H9 (cell line): Measurements from ENCODE around the gene GOLT1A. TPM values are rescaled to one million over a fixed set of nuclear protein-coding genes. Genes with fewer than 3 reads are reported as not detected.
A peak's percentile ranks its signal among the peaks of the same experiment; 100 is the strongest.

Source experiments
- DNase-seq: peaks from one replicate; pipeline ENCODE4 v3.0.0-alpha.2; 2017
- H2AFZ ChIP-seq: one replicate; pipeline ENCODE4 v1.6.1; 2013; ENCODE audit warnings: mild to moderate bottlenecking, low read length, control low read depth, moderate library complexity
- H2AK5ac ChIP-seq: 2 replicates; pipeline ENCODE4 v1.6.1; 2013; ENCODE audit warnings: low read length, control low read depth, mixed read lengths; ENCODE audit not compliant: insufficient read length
- H2BK120ac ChIP-seq: one replicate; pipeline ENCODE4 v1.6.1; 2013; ENCODE audit warnings: low read depth, mild to moderate bottlenecking, low read length, control low read depth, inconsistent platforms; ENCODE audit not compliant: poor library complexity, severe bottlenecking
- H2BK12ac ChIP-seq: 2 replicates; pipeline ENCODE4 v1.6.1; 2013; ENCODE audit warnings: low read length, control low read depth, mixed read lengths, low read depth; ENCODE audit not compliant: insufficient read length
- H2BK15ac ChIP-seq: 2 replicates; pipeline ENCODE4 v1.6.1; 2013; ENCODE audit warnings: low read depth, low read length, control low read depth
- H2BK20ac ChIP-seq: one replicate; pipeline ENCODE4 v1.6.1; 2013; ENCODE audit warnings: low read depth, mild to moderate bottlenecking, low read length, control low read depth, inconsistent platforms; ENCODE audit not compliant: poor library complexity, severe bottlenecking
- H2BK5ac ChIP-seq: 2 replicates; pipeline ENCODE4 v1.6.1; 2013; ENCODE audit warnings: low read length, control low read depth, mixed read lengths; ENCODE audit not compliant: insufficient read length
- H3K14ac ChIP-seq: 2 replicates; pipeline ENCODE4 v1.6.1; 2013; ENCODE audit warnings: low read length, control low read depth; ENCODE audit not compliant: insufficient read depth
- H3K18ac ChIP-seq: 2 replicates; pipeline ENCODE4 v1.6.1; 2013; ENCODE audit warnings: low read depth, mild to moderate bottlenecking, mixed read lengths, low read length, control low read depth; ENCODE audit not compliant: insufficient read length
- H3K23ac ChIP-seq: 2 replicates; pipeline ENCODE4 v1.6.1; 2013; ENCODE audit warnings: low read length, control low read depth, mixed read lengths, low read depth; ENCODE audit not compliant: insufficient read length
- H3K23me2 ChIP-seq: 2 replicates; pipeline ENCODE4 v1.6.1; 2013; ENCODE audit warnings: low read depth, mild to moderate bottlenecking, mixed read lengths, low read length, control low read depth; ENCODE audit not compliant: insufficient read length, poor library complexity, severe bottlenecking
- H3K27ac ChIP-seq: 2 replicates; pipeline ENCODE4 v1.5.1; 2013; ENCODE audit warnings: low read length, control low read depth, mixed read lengths, low read depth; ENCODE audit not compliant: insufficient read length
- H3K27me3 ChIP-seq: 2 replicates; pipeline ENCODE4 v1.6.1; 2013; ENCODE audit warnings: low read length, control low read depth, inconsistent platforms; ENCODE audit not compliant: insufficient read depth
- H3K4ac ChIP-seq: 2 replicates; pipeline ENCODE4 v1.6.1; 2013; ENCODE audit warnings: low read depth, mild to moderate bottlenecking, control low read depth, inconsistent platforms, low read length, moderate library complexity
- H3K4me1 ChIP-seq: 2 replicates; pipeline ENCODE4 v1.6.1; 2013; ENCODE audit warnings: low read length, control low read depth, inconsistent platforms; ENCODE audit not compliant: insufficient read depth
- H3K4me2 ChIP-seq: 2 replicates; pipeline ENCODE4 v1.6.1; 2013; ENCODE audit warnings: low read length, control low read depth, mixed read lengths; ENCODE audit not compliant: insufficient read length, insufficient read depth
- H3K56ac ChIP-seq: 2 replicates; pipeline ENCODE4 v1.6.1; 2013; ENCODE audit warnings: low read depth, mild to moderate bottlenecking, mixed read lengths, low read length, control low read depth; ENCODE audit not compliant: insufficient read length
- H3K79me1 ChIP-seq: 2 replicates; pipeline ENCODE4 v1.6.1; 2013; ENCODE audit warnings: low read depth, mild to moderate bottlenecking, moderate library complexity, low read length, control low read depth, inconsistent platforms; ENCODE audit not compliant: insufficient read depth, poor library complexity, severe bottlenecking
- H3K79me2 ChIP-seq: 2 replicates; pipeline ENCODE4 v1.6.1; 2013; ENCODE audit warnings: low read length, control low read depth, inconsistent platforms; ENCODE audit not compliant: insufficient read depth
- H3K9ac ChIP-seq: 2 replicates; pipeline ENCODE4 v1.6.1; 2013; ENCODE audit warnings: low read length, control low read depth, mixed read lengths; ENCODE audit not compliant: insufficient read length; ENCODE audit errors: extremely low read depth
- H3K9me3 ChIP-seq: one replicate; pipeline ENCODE4 v1.6.1; 2013; ENCODE audit warnings: low read depth, low read length, inconsistent platforms; ENCODE audit not compliant: control insufficient read depth
- H3T11ph ChIP-seq: one replicate; pipeline ENCODE4 v1.6.1; 2013; ENCODE audit warnings: mild to moderate bottlenecking, low read length, control low read depth, inconsistent platforms
- H4K20me1 ChIP-seq: one replicate; pipeline ENCODE4 v1.6.1; 2013; ENCODE audit not compliant: control insufficient read depth, insufficient read length, insufficient read depth
- H4K5ac ChIP-seq: 2 replicates; pipeline ENCODE4 v1.6.1; 2013; ENCODE audit warnings: low read depth, mild to moderate bottlenecking, mixed read lengths, low read length, control low read depth; ENCODE audit not compliant: insufficient read length
- H4K8ac ChIP-seq: replicated peaks from 2 replicates; pipeline ENCODE4 v1.6.1; 2013; ENCODE audit warnings: low read length, control low read depth, mixed read lengths, low read depth; ENCODE audit not compliant: insufficient read length
- H4K91ac ChIP-seq: 2 replicates; pipeline ENCODE4 v1.6.1; 2013; ENCODE audit warnings: low read depth, mild to moderate bottlenecking, moderate library complexity, mixed read lengths, low read length, control low read depth; ENCODE audit not compliant: insufficient read length
- H3K27ac Mint-ChIP-seq, 3 experiments: 2 replicates in 2 of 3; 3 replicates in 1 of 3; pipeline ENCODE4 v1.8.0; 2020 to 2021; ENCODE audit warnings: mixed read lengths in 3 of 3, mild to moderate bottlenecking in 1 of 3, moderate library complexity in 1 of 3
- H3K27me3 Mint-ChIP-seq: 2 replicates; pipeline ENCODE4 v1.8.0; 2021; ENCODE audit warnings: low read depth, mild to moderate bottlenecking, moderate library complexity, mixed read lengths
- H3K36me3 Mint-ChIP-seq, 3 experiments: 2 replicates in 2 of 3; 3 replicates in 1 of 3; pipeline ENCODE4 v1.8.0; 2020 to 2021; ENCODE audit warnings: low read depth in 3 of 3, mixed read lengths in 3 of 3; ENCODE audit not compliant: insufficient read depth in 1 of 3
- H3K4me1 Mint-ChIP-seq, 2 experiments: 2 replicates each; pipeline ENCODE4 v1.8.0; 2020; ENCODE audit warnings: mixed read lengths in 2 of 2
- H3K4me3 Mint-ChIP-seq, 2 experiments: 2 replicates in 1 of 2; 3 replicates in 1 of 2; pipeline ENCODE4 v1.8.0; 2020 to 2021; ENCODE audit warnings: mild to moderate bottlenecking in 2 of 2, mixed read lengths in 2 of 2, moderate library complexity in 1 of 2
- H3K9me3 Mint-ChIP-seq, 2 experiments: 2 replicates in 1 of 2; 3 replicates in 1 of 2; pipeline ENCODE4 v1.8.0; 2020; ENCODE audit warnings: mild to moderate bottlenecking in 2 of 2, mixed read lengths in 2 of 2, moderate library complexity in 1 of 2
- CTCF ChIP-seq: fragments of 200-600 bp; sonication (generic); conservative IDR thresholded peaks from 3 replicates; pipeline ENCODE4 v1.8.0; 2021; ENCODE audit warnings: antibody characterized with exemption, mild to moderate bottlenecking
- WGBS: extraction: QIAGEN DNeasy Blood & Tissue Kit; methylation state at CpG from one replicate; pipeline ENCODE4 v1.1.7; 2013; ENCODE audit warnings: missing lambda C conversion rate, low lambda C conversion rate, mixed read lengths; ENCODE audit not compliant: insufficient read length; ENCODE audit errors: extremely low coverage; 5-methylcytosine and 5-hydroxymethylcytosine counted together
- total RNA-seq: library from RNA; stranded (reverse); gene quantifications from 2 replicates; pipeline ENCODE4 v1.2.1, GENCODE V29; 2021

GOLT1A gene
- total RNA-seq, 1 experiment from 2014 or later: 4.2 TPM

- Mint-ChIP-seq H3K4me3 (peak overlapping the region; percentile 1 to 61; a peak in 4 of 5 replicates), H3K27me3 (no peaks in the 10 kb centered on the region), H3K36me3 (peaks cover 0 to 12% (median 0%) of the 10 kb centered on the region in 3 experiments; a peak in 3 of 7 replicates), H3K4me1 (peaks cover 44 to 51% of the 10 kb centered on the region in 2 experiments), H3K9me3 (no peaks in the 10 kb centered on the region), H3K27ac (peak overlapping the region; percentile 36 to 97 (median 92); a peak in 6 of 7 replicates)
- Histone ChIP-seq H3K9ac (no peak overlapping the region), H2BK5ac (no peak overlapping the region), H3K23ac (no peak overlapping the region), H3K4me1 (peaks cover 7% of the 10 kb centered on the region), H2BK15ac (no peak overlapping the region), H3K9me3 (no peaks in the 10 kb centered on the region), H4K5ac (no peak overlapping the region), H4K91ac (no peak overlapping the region), H3K56ac (no peak overlapping the region), H3K14ac (no peak overlapping the region), H2AFZ (no peak overlapping the region), H3K79me2 (no peaks in the 10 kb centered on the region), H2BK120ac (no peak overlapping the region), H3K23me2 (no peaks in the 10 kb centered on the region), H3K4ac (no peak overlapping the region), H3K79me1 (no peaks in the 10 kb centered on the region), H3K27me3 (no peaks in the 10 kb centered on the region), H2AK5ac (no peak overlapping the region), H3K18ac (no peak overlapping the region), H4K20me1 (no peaks in the 10 kb centered on the region), H3T11ph (no peak overlapping the region), H3K27ac (peak overlapping the region; percentile 12), H2BK20ac (no peak overlapping the region), H3K4me2 (peak overlapping the region; percentile 16), H4K8ac (no peak overlapping the region), H2BK12ac (no peak overlapping the region)
- WGBS: no CpG with 5 or more reads among the region's 5 CpGs
- TF ChIP-seq CTCF: no peak; the same call in 2 of the 3 replicates
- peak; percentile 74 for DNase-seq
These were observed 41.4 kb upstream of the GOLT1A start for GRCh38 chr1:204255225-204255624.
